DMS53 treated with DMSO at 0.1 percent for 48 hours (cell line): ENCODE measurements around the gene KCNQ2.

Source experiments
- DNase-seq: peaks from one replicate; lab custom pipeline; 2025; ENCODE audit not compliant: unreplicated experiment; lab: John Stamatoyannopoulos, UW

The KCNQ2 gene

DNA sequence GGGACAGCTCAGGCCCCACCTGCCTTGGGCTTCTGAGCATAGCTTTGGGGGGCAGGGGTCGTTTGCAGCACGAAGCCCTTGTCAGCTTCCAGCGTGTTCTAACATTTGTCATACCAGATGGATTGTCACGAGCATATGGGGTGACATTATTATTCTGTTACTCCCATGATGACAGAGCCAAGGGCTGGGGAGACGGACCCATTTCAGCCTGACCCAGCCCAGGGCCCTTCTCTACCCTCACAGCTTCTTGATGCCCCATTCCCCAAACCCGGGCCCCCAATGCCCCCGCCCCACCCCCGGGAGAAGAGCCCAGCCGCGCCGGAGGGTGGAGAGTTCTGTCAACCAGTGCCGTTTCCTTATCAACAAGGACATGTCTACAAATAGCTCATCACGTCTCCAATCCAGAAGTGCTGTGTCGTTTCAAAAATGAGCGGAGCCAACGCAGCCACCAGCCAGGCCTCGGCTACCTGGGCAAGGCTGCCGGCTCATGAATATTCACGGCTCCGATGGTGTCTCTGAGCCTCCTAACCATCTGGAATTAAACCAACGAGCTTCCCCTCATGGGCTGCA, 101.8 kb downstream of the KCNQ2 start:
- DNase-seq: no peak

- no peak for DNase-seq
Measured at GRCh38 chr20:63369724-63370617, 102.5 kb downstream of the KCNQ2 start.

DNA sequence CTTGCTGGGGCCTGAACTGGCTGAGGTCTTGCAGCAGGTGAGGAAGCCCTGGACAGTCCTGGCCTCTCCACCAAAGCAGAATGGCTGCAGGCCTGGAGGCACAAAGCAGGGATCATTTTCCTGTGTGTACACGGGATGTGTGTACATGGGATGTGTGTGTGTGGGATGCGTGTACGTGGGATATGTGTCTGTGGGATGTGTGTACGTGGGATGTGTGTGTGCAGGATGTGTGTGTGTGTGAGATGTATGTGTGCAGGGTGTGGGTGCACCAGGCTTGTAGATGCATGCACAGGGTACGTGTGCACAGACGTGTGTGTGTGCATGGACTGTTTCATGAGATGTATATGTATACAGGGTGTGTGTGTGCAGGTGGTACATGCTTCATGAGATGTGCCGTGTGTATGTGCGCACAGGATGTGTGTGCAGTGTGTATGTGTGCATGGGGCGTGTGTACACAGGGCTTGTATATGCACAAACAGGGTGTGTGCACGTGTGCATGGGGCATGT, 103.4 kb downstream of the KCNQ2 start:
- no peak for DNase-seq

DNA sequence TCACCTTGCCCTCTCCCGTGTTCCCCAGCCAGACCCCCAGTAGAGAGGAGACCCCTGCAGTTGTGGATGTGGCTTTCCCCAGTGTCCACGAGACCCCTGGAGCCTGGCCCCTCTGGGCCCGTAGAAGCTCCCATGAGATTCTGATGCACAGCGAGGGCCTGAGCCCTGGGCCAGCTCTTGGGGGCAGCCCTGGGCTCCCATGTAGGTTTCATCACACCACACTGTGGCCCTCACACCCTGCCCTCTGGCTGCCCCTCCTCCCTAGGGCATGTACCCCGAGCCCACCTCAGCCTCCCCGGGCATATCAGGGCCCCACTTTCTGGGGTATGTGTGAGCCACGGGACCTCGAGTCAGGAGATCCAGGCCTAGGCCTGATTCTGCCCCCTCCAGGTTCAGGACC, 104.3 kb downstream of the KCNQ2 start:
- no peak for DNase-seq

- no peak for DNase-seq
Measured at GRCh38 chr20:63367446-63368055, 104.9 kb downstream of the KCNQ2 start.

GRCh38 chr20:63366390-63367365, 105.8 kb downstream of the KCNQ2 start:
- DNase-seq: no peak

DNA sequence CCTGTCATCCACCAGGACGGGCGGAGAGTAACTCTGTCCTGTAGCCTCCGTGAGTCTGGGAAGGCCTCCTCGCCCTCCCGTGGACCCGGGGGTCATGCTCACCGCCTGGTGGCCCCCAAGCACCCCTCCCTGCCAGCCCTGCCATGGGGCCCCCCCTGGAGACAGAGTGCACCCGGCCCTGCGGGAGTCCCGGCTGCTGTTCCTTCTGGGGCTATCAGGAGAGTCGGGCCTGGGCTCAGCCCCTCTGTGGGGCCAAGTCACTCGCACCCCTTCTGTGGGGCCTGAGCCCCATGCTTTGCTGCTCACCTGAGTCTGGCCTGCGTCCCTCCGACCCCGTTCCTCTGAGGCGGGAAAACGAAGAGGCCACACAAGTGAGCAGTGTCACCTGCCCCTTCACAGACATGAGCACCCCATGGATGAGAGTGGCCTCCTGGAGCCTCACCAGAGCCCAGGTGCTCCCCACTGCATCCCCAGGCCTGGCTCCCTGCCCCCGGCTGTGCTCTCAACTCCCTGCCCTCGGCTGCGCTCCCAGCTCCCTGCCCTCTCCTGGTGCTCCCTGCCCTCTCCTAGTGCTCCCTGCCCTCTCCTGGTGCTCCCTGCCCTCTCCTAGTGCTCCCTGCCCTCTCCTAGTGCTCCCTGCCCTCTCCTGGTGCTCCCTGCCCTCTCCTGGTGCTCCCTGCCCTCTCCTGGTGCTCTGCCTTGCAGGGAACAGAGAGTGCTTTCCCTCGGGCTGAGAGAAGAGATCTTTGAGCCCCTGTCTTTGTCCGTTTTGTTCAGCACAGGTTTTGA, 106.7 kb downstream of the KCNQ2 start:
- DNase-seq: no peak

DNA sequence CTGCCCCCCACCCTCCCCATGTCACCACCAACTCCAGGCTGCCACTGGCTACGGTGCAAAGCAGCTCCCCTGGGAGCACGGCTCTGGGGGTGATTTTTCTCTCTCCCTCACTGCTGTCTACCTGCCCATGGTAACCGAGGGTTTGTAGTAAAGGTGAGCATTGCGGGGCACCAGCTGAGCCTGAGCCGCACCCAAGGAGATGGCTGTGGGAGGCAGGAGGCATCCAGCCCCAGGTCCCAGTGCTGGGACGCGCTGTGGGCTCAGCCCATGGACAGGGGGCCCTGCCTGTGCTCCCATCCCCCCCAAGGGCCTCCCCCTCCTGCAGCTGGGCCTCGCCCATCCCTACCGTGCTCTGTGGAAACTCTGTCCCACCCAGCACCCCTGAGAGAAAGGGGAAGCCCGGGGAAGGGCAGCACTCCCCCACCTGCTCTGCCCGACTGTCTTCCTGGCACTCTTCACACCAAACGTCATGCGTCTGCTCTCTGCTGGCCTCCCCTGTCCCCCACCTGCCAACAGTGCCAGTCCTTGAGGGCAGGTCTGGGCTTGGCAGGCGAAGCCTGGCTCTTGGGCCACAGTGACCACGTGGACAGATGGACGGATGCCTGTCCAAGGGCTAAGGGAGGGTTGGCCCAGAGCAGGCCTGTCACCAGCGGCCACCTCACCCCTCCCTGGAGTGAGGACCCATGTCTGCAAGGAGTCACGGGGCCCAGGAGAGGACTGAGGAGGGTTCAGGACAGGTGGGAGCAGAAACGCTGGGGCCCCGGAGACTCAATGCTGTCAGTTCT, 107.5 kb downstream of the KCNQ2 start:
- DNase-seq: no peak

GRCh38 chr20:63363981-63364561, 108.4 kb downstream of the KCNQ2 start:
- DNase-seq: no peak

- no peak for DNase-seq
Measured at GRCh38 chr20:63363013-63363957, 109.2 kb downstream of the KCNQ2 start.

- no peak for DNase-seq
Measured at GRCh38 chr20:63362436-63363009, 109.9 kb downstream of the KCNQ2 start.

GRCh38 chr20:63361519-63362435, 110.7 kb downstream of the KCNQ2 start:
- no peak for DNase-seq

GRCh38 chr20:63360850-63361518, 111.5 kb downstream of the KCNQ2 start, which contains the start of gene CHRNA4:
Gene CHRNA4, minus strand, starts transcription at chr20:63361349. Its CDS starts 184 bp downstream, at chr20:63361165.
- no peak for DNase-seq

GRCh38 chr20:63359937-63360849, 112.3 kb downstream of the KCNQ2 start:
- no peak for DNase-seq
